ENCODE results near the gene ACOT11.

ACOT11 gene

GRCh38 chr1:54585181-54586066, 37.4 kb downstream of the ACOT11 start:
- no peak for DNase-seq (ENCODE audit: low spot score)

DNA sequence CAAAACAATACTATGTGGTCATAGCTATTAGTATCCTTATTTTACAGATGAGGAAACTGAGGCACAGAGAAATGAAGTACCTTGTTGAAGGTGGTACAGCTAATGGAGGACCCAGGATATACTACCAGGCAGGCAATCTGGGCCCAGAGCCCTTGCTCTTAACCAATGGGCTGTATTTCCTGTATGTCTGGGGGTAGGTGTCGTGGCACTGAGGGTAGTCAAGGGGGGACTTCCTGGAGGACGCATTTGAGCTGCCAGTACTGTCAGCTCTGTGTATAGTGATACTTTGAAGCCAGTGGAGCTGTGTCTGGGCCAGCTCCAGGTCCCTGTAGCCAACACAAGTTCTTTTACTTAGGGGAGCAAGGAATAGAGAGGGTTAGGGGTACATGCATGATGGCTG, 40.3 kb downstream of the ACOT11 start:
- no peak for DNase-seq (ENCODE audit: low spot score)

GRCh38 chr1:54591127-54591756, 43.2 kb downstream of the ACOT11 start:
- no peak for DNase-seq (ENCODE audit: low spot score)

DNA sequence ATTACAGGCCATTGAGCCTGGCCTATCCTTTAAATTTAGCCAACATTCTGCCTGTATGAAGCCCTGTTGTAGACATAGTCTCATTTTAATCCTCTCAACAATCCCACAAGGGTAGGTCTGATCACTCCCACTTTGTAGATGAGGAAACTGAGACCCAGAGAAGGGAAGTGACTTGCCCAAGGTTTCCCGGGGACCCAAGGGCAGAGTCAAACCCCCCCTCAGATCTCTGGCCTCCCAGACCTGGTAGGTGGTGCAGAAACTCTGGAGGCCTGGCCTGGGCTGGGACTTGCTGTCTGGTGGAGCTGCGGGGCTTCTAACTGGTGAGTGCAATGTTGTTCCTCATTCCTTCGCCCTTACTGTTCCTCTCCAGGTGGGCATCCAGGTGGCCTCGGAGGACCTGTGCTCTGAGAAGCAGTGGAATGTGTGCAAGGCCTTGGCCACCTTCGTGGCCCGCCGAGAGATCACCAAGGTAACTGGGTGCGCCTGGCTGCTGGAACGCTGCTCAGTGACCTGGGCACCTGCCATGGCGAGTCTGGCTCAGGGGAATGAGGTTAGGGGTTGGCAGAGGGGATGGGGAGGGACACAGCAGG, 45.6 kb downstream of the ACOT11 start:
- DNase-seq (ENCODE audit: low spot score), result no peak

- no peak for DNase-seq (ENCODE audit: low spot score)
Measured at GRCh38 chr1:54594463-54594862, 46.4 kb downstream of the ACOT11 start.

GRCh38 chr1:54595956-54596498, 48.0 kb downstream of the ACOT11 start:
- no peak for DNase-seq (ENCODE audit: low spot score)

- no peak for DNase-seq (ENCODE audit: low spot score)
Measured at GRCh38 chr1:54596756-54597155, 48.7 kb downstream of the ACOT11 start.

DNA sequence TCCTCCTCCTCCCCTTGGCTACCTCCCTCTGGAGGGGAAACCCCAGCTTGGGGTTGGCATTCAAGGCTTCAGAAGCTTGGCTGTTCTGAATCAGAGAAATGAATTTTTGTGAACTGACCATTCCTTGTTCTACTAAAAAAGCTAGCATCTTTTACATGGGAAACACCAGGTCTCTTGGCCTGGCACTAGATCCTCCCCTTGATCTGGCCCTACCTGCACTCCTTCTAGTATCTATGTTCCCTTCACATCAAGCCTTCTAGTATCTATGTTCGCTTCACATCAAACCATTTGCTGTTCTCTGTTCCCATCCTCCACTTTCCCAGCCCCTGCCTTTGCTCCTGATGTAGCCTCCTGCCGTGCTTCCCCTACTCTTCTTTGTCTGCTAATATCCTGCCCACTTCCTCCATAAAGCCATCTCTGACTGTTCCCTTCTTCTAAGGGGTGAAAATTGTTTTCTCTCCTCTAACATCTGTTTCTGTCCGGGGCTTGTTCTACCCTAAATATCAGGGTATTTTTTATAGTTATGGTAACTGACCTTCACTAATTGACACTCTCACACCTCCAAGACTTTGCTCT, 49.5 kb downstream of the ACOT11 start:
- no peak for DNase-seq (ENCODE audit: low spot score)

DNA sequence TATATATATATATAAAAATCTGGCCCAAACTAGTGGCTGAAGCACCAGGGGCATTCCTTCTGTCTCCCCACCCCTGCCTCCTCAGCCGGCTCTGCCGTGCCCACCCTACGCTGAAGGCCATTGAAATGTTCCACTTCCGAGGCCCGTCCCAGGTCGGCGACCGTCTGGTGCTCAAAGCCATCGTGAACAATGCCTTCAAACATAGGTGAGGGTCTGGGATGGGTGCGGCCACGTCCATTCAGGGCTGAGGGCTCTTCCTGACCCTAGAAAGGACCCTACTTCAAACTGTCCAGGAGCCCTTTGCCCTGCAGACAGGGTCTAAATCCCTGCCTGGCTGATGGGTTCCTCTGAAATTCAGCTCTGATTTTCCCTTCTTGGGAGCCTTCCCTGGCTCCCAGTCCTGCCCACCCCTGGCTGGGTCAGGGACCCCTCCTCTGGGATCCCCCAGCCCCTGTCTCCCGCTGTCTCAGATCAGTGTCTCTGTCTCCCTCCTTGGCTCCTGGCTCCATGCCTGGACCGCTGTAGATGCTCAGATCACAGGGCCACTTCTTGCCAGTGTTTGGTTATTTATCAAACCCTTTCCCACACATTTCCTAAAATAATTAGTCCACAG, 51.3 kb downstream of the ACOT11 start:
- DNase-seq (ENCODE audit: low spot score), result no peak

DNA sequence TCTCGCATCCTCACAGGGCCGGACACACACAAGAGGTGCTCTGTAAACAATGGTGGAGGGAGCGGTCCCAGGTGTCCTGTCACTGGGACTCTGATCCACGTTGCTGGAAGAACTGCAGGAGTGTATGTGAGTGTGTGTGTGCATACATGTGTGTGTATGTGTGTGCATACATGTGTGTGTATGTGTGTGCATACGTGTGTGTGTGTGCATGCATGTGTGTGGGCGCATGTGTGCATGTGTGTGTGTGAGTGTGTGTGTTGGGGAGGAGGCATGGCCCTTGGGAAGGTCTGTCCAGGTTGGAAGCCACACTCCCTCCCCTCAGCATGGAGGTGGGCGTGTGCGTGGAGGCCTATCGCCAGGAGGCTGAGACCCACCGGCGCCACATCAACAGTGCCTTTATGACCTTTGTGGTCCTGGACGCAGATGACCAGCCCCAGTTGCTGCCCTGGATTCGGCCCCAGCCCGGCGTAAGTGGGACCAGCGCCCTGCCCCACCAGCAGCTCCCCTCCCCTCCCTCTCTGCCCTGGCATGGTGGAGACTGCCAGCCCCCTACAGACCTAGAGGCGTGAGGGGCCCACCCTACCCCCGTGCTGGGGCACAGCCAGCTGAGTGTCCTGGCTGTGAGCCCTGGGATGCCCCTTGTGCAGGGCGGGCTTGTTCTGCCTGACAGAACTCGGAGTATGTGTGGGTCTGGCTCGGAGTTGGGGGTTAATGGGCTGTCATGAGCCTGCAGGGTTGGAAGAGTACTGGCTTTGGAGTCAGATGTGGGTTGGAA, 53.1 kb downstream of the ACOT11 start:
- no peak for DNase-seq (ENCODE audit: low spot score)

DNA sequence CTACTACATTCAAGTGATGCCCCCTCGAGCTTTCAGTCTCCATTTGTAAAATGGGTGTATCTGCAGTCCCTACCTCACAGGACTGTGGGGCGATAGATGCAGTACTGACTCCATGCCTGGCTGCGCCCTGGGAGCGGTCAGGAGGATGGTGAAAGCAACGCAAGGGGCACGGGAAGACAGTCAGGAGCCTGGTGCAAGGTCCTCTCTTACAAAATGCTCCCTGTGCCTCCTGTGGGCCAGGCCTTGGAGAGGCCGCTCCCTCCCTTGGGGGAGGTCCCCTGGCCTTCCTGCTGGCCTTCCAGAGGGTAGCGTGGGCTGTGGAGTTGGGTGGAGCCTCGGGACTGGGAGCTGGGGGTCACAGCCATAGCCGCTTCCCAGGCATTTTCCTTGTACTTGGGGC, 53.7 kb downstream of the ACOT11 start:
- DNase-seq (ENCODE audit: low spot score), result no peak

DNA sequence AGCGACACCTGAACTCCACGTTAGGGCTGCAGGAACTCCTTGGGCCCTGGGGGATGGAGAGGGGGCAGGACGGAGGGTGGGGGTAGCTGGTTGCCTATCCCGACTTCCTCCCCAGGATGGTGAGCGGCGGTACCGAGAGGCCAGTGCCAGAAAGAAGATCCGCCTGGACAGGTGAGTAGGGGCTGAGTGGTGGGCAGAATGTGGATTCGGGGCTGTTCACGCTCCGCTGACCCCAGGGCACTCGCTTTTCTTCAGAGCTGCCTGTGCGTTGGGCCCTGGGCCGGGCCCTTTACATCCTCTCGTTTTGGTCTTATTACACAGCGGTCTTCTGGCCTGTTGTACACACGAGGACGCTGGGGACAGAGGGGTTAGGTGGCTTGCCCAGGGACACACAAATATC, 54.5 kb downstream of the ACOT11 start:
- DNase-seq (ENCODE audit: low spot score), result no peak

DNA sequence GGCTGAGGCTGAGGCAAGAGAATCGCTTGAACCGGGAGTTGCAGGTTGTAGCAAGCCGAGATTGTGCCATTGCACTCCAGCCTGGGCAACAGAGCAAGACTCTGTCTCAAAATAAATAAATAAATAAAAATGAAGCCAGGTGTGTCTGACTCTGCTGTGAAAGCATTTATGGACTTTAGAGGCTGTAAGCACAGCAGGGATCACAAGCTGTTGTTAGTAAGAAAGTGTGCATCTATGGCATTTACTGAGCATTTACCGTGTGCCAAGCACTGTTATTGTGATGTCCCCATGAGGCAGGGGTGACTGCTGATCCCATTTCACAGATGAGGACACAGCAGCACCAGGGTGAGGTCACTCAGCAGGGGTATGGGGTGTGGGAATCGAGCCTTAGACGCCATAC, 55.2 kb downstream of the ACOT11 start:
- no peak for DNase-seq (ENCODE audit: low spot score)

- DNase-seq (ENCODE audit: low spot score), result no peak
Measured at GRCh38 chr1:54604051-54604450, 56.0 kb downstream of the ACOT11 start.

DNA sequence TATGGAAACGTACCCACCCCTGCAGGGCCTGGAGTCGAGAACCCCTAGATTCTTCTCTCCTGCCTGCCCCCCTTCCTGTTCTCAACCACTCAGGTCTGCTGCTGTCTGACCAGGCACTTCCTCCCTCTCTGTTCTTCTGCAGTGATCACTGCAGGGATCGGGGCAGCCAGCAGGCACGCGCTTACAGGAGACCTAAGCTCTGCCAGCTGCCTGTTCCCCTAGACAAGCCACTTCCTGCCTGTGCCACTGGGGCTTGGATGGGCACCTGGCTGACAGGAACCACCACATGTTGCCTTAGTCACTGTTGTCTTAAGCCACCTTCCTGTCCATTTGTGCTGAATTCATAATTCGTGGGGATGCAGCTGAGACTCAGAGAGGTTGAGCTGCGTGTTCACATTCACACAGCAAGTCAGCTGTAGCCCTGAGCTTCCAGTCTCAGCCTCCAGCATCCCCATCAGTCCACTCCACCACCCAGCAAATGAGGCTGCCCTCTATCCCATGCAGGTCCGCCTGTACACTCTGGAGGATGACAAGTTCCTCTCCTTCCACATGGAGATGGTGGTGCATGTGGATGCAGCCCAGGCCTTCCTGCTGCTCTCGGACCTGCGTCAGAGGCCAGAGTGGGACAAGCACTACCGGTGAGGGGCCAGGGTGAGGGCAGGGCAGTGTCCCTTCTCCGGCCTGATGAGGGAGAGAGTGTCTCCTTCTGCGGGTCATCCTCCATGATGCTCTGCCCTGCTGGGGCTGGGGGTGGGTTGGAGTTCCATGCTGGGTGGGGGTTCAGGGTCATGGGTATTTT, 56.7 kb downstream of the ACOT11 start:
- DNase-seq (ENCODE audit: low spot score), result no peak

- no peak for DNase-seq (ENCODE audit: low spot score)
Measured at GRCh38 chr1:54606096-54606989, 58.3 kb downstream of the ACOT11 start.

GRCh38 chr1:54606990-54607325, 58.9 kb downstream of the ACOT11 start:
- DNase-seq (ENCODE audit: low spot score), result no peak

DNA sequence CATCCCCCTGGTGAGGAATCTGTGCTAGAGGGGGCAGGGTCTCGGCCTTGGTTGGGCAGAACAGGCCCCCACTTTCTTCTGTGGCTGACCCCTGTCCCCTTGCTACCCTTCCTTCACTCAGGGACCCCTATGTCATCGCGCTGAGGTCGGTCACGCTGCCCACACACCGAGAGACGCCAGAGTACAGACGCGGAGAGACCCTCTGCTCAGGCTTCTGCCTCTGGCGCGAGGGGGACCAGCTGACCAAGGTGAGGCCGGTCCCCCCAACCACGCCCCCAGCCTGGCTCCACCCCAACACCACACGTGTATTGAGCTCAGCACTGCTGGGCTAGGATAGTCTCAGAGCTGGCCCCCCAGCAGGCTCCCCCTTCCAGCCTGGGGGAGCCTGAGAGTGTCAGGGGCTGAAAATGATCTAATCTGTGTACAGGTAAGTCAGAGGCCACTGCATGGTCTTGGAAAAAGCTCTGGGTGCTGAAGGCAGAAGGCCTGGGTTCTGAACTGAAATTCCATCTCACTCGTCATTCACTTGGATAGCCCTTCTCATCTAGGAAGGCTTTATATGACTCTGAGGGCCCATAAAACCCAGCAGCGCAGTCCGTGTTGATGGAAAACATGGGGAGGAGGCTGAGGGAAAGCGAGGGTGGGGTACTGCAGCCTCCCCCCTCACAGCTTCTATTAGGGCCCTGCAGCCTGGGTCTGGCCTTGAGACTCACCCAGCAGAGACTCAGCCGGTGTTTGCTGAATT, 60.0 kb downstream of the ACOT11 start:
- no peak for DNase-seq (ENCODE audit: low spot score)
